PC-9 (cell line): ENCODE results near the gene NHLRC2. TPM values are rescaled to one million over a fixed set of nuclear protein-coding genes. Genes with fewer than 3 reads are reported as not detected.

ENCODE experiments used
- BruUV-seq: library from RNA; stranded (reverse); fragments of 400-500 nt; replicated peaks from 2 replicates; lab custom pipeline; 2021; lab: Mats Ljungman, UMichigan
- CTCF ChIA-PET: fragments of 300-600 bp; sonication (Branson Sonifier 250); formaldehyde crosslinking; loops from one replicate; lab custom pipeline; 2022; ENCODE audit warnings: antibody characterized with exemption; lab: Charles Lee
- POLR2A ChIA-PET: fragments of 300-600 bp; sonication (Branson Sonifier 250); formaldehyde crosslinking; loops from one replicate; lab custom pipeline; 2022; ENCODE audit warnings: antibody characterized with exemption; ENCODE audit not compliant: unreplicated experiment; lab: Charles Lee
- DNase-seq, 2 experiments: peaks; one replicate each; pipeline versions ENCODE4 v3.0.0 to v3.0.0-alpha.2; 2015 to 2022; ENCODE audit warnings: mixed read lengths in 1 of 2
- H2AFZ ChIP-seq: fragments of 200-600 bp; sonication (generic); 2 replicates; pipeline ENCODE4 v1.8.1; 2017; ENCODE audit warnings: antibody characterized with exemption
- H3F3A ChIP-seq: fragments of 200-600 bp; sonication (generic); 2 replicates; pipeline ENCODE4 v1.8.1; 2017; ENCODE audit warnings: antibody characterized with exemption, mild to moderate bottlenecking, low read depth; ENCODE audit not compliant: insufficient read depth
- H3K27ac ChIP-seq: fragments of 200-600 bp; sonication (generic); 2 replicates; pipeline ENCODE4 v1.6.1; 2016; ENCODE audit warnings: mixed run types
- H3K27me3 ChIP-seq: fragments of 200-600 bp; sonication (generic); 2 replicates; pipeline ENCODE4 v1.6.1; 2016; ENCODE audit warnings: low read depth, mixed run types; ENCODE audit not compliant: insufficient read depth
- H3K36me3 ChIP-seq: fragments of 200-600 bp; sonication (generic); 2 replicates; pipeline ENCODE4 v1.6.1; 2016; ENCODE audit warnings: low read depth, mixed run types
- H3K4me1 ChIP-seq: fragments of 200-600 bp; sonication (generic); replicated peaks from 2 replicates; pipeline ENCODE4 v1.6.1; 2016; ENCODE audit warnings: mixed run types; ENCODE audit not compliant: insufficient read depth
- H3K4me2 ChIP-seq: fragments of 200-600 bp; sonication (generic); 2 replicates; pipeline ENCODE4 v1.6.1; 2017; ENCODE audit warnings: mixed run types
- H3K4me3 ChIP-seq: fragments of 200-600 bp; sonication (generic); 2 replicates; pipeline ENCODE4 v1.6.1; 2016; ENCODE audit warnings: mixed run types
- H3K79me2 ChIP-seq: fragments of 200-600 bp; sonication (generic); 2 replicates; pipeline ENCODE4 v1.6.1; 2017; ENCODE audit warnings: low read depth, mixed run types
- H3K9me2 ChIP-seq: fragments of 200-600 bp; sonication (generic); 2 replicates; pipeline ENCODE4 v1.8.1; 2017; ENCODE audit warnings: mild to moderate bottlenecking; ENCODE audit not compliant: insufficient read depth
- H3K9me3 ChIP-seq: fragments of 200-600 bp; sonication (generic); 2 replicates; pipeline ENCODE4 v1.8.1; 2016; ENCODE audit warnings: low read depth; ENCODE audit not compliant: insufficient read depth
- H4K20me1 ChIP-seq: fragments of 200-600 bp; sonication (generic); 2 replicates; pipeline ENCODE4 v1.8.1; 2017; ENCODE audit not compliant: insufficient read depth
- CTCF ChIP-seq: fragments of 200-600 bp; sonication (generic); conservative IDR thresholded peaks from 2 replicates; pipeline ENCODE4 v1.6.1; 2017; ENCODE audit warnings: mixed run types, antibody characterized with exemption, mild to moderate bottlenecking, moderate library complexity
- EZH2 ChIP-seq: fragments of 200-600 bp; sonication (generic); IDR thresholded peaks from 2 replicates; pipeline ENCODE4 v1.8.0; 2017; ENCODE audit warnings: antibody characterized with exemption, low read depth
- intact Hi-C: fragments of 100-400 bp; cut with micrococcal nuclease; formaldehyde crosslinking; loops from one replicate; pipeline ENCODE4 v1.10.0; 2022; ENCODE audit not compliant: unreplicated experiment
- total RNA-seq: library from RNA; stranded (reverse); gene quantifications from 2 replicates; pipeline ENCODE4 v1.2.3, GENCODE V29; 2021

The NHLRC2 gene
- total RNA-seq, 1 experiment from 2014 or later = 22.8 TPM

DNA sequence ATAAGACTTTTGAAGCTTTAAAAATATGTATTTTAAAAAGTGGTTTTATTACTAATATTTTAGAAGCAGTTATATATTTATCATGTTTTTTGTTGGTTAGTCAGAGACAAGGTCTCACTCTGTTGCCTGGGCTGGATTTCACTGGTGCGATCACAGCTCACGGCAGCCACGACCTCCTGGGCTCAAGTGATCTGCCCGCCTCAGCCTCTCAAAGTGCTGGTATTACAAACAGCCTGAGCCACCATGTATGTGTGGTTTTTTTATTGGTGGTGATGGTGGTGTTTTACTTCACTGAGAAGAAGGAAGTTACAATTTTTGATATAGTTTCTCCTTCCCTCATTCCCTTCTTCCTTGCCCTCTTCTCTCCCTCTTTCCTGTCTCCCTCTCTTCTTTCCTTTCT is 13.4 kb downstream of the NHLRC2 start:
- Histone ChIP-seq H3K4me2 (no peak overlapping the region), H3F3A (no peaks in the 10 kb centered on the region), H3K9me3 (no peaks in the 10 kb centered on the region), H3K27me3 (no peaks in the 10 kb centered on the region), H3K4me1 (no peaks in the 10 kb centered on the region), H4K20me1 (no peaks in the 10 kb centered on the region), H3K4me3 (no peak overlapping the region), H2AFZ (no peak overlapping the region), H3K9me2 (no peaks in the 10 kb centered on the region), H3K27ac (no peak overlapping the region), H3K36me3 (no peaks in the 10 kb centered on the region), H3K79me2 (no peaks in the 10 kb centered on the region)
- no peak for TF ChIP-seq CTCF
- no peak for TF ChIP-seq EZH2
- ChIA-PET POLR2A (no interaction called here), CTCF (no interaction called here)
- intact Hi-C loops = no loop called here
- no TSS peak for BruUV-seq
- no peak for DNase-seq

GRCh38 chr10:113869789-113870188 is 15.3 kb downstream of the NHLRC2 start:
- H2AFZ ChIP-seq = no peak overlapping the region
- CTCF ChIA-PET = no interaction called here
- H4K20me1 ChIP-seq = no peaks in the 10 kb centered on the region
- POLR2A ChIA-PET = no interaction called here
- H3K4me1 ChIP-seq = no peaks in the 10 kb centered on the region
- TF ChIP-seq EZH2 (no peak), CTCF (no peak)
- no peaks in the 10 kb centered on the region for H3K27me3 ChIP-seq
- no peak overlapping the region for H3K4me3 ChIP-seq
- no peak for DNase-seq
- BruUV-seq = no TSS peak
- H3K79me2 ChIP-seq = 0 out of 2 replicates have a peak, but pooled peaks cover 3% of the 10 kb centered on the region
- H3F3A ChIP-seq = no peaks in the 10 kb centered on the region
- no peaks in the 10 kb centered on the region for H3K9me3 ChIP-seq
- intact Hi-C loops = no loop called here
- no peak overlapping the region for H3K27ac ChIP-seq
- H3K9me2 ChIP-seq = no peaks in the 10 kb centered on the region
- no peaks in the 10 kb centered on the region for H3K36me3 ChIP-seq
- H3K4me2 ChIP-seq = no peak overlapping the region

- Histone ChIP-seq H3K79me2 (0 out of 2 replicates have a peak, but pooled peaks cover 4% of the 10 kb centered on the region), H3K4me2 (no peak overlapping the region), H4K20me1 (no peaks in the 10 kb centered on the region), H3K9me3 (no peaks in the 10 kb centered on the region), H3K27ac (no peak overlapping the region), H3F3A (no peaks in the 10 kb centered on the region), H3K4me1 (no peaks in the 10 kb centered on the region), H3K4me3 (no peak overlapping the region), H3K36me3 (no peaks in the 10 kb centered on the region), H2AFZ (no peak overlapping the region), H3K9me2 (no peaks in the 10 kb centered on the region), H3K27me3 (no peaks in the 10 kb centered on the region)
- intact Hi-C loops = no loop called here
- POLR2A ChIA-PET = interaction anchor here (0.6 kb wide), 1 partner anchor 121 kb away, joined by 11 read pairs; no protein-coding TSS in a partner anchor
- no peak for DNase-seq
- CTCF ChIA-PET = no interaction called here
- no peak for TF ChIP-seq EZH2
- TF ChIP-seq CTCF = no peak
- BruUV-seq = no TSS peak
Observed at GRCh38 chr10:113872139-113873030, 17.9 kb downstream of the NHLRC2 start.
